Measurements from ENCODE around the gene C11orf71. TPM values are rescaled to one million over a fixed set of nuclear protein-coding genes. Genes with fewer than 3 reads are reported as not detected.

Gene C11orf71
- total and polyA plus RNA-seq, 2 donors (not counting 1 experiment from before 2014, with no cell fraction given): 12.1 to 14.8 TPM

DNA sequence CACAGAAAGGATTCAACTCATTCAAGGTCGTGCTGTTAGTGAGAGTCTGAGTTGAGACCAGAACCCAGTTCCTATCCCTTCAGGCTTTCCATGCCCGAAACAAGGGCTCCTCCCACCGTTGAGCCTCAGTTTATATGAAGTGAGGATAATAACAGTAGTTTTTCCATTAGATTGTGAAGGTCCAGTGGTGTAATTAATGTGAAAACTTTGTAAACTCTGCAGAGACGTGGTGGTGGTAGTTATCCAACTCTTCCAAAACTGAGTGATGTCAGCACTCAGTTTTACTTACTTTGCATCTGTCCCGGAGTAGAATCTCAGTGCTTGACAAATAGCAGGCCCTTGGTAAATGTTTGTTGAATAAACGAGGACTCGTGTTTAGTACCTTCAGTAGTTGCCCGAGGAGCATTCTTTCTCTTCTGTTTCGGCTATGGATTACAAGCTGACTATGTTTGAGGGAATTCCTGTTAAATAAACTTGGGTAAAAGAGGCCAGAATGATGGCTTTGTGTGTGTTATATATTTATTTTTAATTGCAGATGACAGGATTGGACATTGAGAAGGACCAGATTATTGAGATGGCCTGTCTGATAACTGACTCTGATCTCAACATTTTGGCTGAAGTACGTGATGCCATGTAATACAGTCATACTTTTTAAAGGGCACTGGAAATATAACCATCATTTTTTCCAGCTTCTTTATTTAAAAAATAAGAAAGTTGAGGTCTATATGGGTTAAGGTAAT is 40.0 kb upstream of the C11orf71 start:
- Histone ChIP-seq H3K27me3 (replicated peaks in 1 of 4; ENCODE audit: control extremely low read depth in 1 of 4, control insufficient read depth in 3 of 4, insufficient read depth in 4 of 4, low read length in 3 of 4) (no peaks in the 10 kb centered on the region), H4K20me1 (ENCODE audit: control insufficient read depth, insufficient read depth, low read length, poor library complexity, severe bottlenecking) (no peaks in the 10 kb centered on the region), H3K4me1 (ENCODE audit: control insufficient read depth in 2 of 2, insufficient read depth in 2 of 2, low read length in 2 of 2) (peaks cover 12 to 13% of the 10 kb centered on the region in 2 donors), H3K4me3 (ENCODE audit: control extremely low read depth in 1 of 5, extremely low read depth in 1 of 5, insufficient read depth in 1 of 5, low read depth in 2 of 5, low read length in 4 of 5) (peak overlapping the region; percentile 48 to 95 (median 88)), H3K79me2 (ENCODE audit: control insufficient read depth, insufficient read depth, low read length) (peaks cover 19% of the 10 kb centered on the region), H3K36me3 (replicated peaks in 1 of 2; ENCODE audit: control extremely low read depth in 1 of 2, control insufficient read depth in 1 of 2, extremely low read depth in 1 of 2, insufficient read depth in 2 of 2, low read length in 1 of 2) (peaks cover 2 to 11% of the 10 kb centered on the region in 2 experiments), H3K9ac (ENCODE audit: low read length) (peak overlapping the region; percentile 93), H2AFZ (ENCODE audit: insufficient read depth, low read depth, low read length, poor library complexity, severe bottlenecking) (peak overlapping the region; percentile 99), H3K4me2 (replicated peaks; ENCODE audit: low read depth, low read length, poor library complexity, severe bottlenecking) (peak overlapping the region; percentile 92), H3K9me3 (ENCODE audit: control extremely low read depth in 1 of 3, control insufficient read depth in 2 of 3, insufficient read depth in 1 of 3, low read length in 2 of 3) (no peaks in the 10 kb centered on the region), H3K27ac (ENCODE audit: low read length in 2 of 2) (no peak overlapping the region)
- Mint-ChIP-seq H3K27me3 (no peaks in the 10 kb centered on the region), H3K4me1 (peaks cover 25% of the 10 kb centered on the region), H3K4me3 (peak overlapping the region; percentile 99), H3K27ac (peak overlapping the region; percentile 92), H3K9me3 (ENCODE audit: insufficient read depth) (no peaks in the 10 kb centered on the region)
- ChIA-PET POLR2A (no interaction called here), CTCF (no interaction called here)
- DNase-seq: no peak
- intact Hi-C loops (cut with micrococcal nuclease): no loop called here
- ATAC-seq (ENCODE audit: low read depth): no peak
- WGBS (ENCODE audit: insufficient coverage): 33% methylated on average over 1 of the region's 10 CpGs
- TF ChIP-seq, protein P1, sequence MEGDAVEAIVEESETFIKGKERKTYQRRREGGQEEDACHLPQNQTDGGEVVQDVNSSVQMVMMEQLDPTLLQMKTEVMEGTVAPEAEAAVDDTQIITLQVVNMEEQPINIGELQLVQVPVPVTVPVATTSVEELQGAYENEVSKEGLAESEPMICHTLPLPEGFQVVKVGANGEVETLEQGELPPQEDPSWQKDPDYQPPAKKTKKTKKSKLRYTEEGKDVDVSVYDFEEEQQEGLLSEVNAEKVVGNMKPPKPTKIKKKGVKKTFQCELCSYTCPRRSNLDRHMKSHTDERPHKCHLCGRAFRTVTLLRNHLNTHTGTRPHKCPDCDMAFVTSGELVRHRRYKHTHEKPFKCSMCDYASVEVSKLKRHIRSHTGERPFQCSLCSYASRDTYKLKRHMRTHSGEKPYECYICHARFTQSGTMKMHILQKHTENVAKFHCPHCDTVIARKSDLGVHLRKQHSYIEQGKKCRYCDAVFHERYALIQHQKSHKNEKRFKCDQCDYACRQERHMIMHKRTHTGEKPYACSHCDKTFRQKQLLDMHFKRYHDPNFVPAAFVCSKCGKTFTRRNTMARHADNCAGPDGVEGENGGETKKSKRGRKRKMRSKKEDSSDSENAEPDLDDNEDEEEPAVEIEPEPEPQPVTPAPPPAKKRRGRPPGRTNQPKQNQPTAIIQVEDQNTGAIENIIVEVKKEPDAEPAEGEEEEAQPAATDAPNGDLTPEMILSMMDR (IDR thresholded peaks at IDR 0.05): no peak
- no peak for TF ChIP-seq EZH2 (IDR thresholded peaks at IDR 0.05; ENCODE audit: borderline replicate concordance, insufficient read depth, low read depth, low read length, poor library complexity, severe bottlenecking)

All from B cell (primary cell).